Vagina (tissue), 2 donors: ENCODE measurements around the gene ENOX2.

Experiments used
- POLR2A ChIP-seq, 2 donors: fragments of 450-650 bp; IDR thresholded peaks; one replicate each; pipeline ENCODE4 v1.6.1; 2017; ENCODE audit warnings: antibody characterized with exemption in 2 of 2, mild to moderate bottlenecking in 2 of 2, moderate library complexity in 2 of 2
- POLR2AphosphoS5 ChIP-seq, 2 donors: sonication (generic); formaldehyde crosslinking; IDR thresholded peaks; one replicate each; pipeline ENCODE4 v1.9.0; 2017; ENCODE audit warnings: antibody characterized with exemption in 2 of 2, mild to moderate bottlenecking in 2 of 2, low read depth in 1 of 2; ENCODE audit not compliant: insufficient read depth in 1 of 2
- TF ChIP-seq, protein P1 (sequence below), 3 experiments: fragments of 450-650 bp in 2 of 3; fragments of 200-600 bp in 1 of 3; sonication (generic) in 1 of 3; IDR thresholded peaks; one replicate each; pipeline ENCODE4 v1.5.1; 2017 to 2019; ENCODE audit warnings: antibody characterized with exemption in 3 of 3, mild to moderate bottlenecking in 2 of 3, moderate library complexity in 2 of 3

- TF ChIP-seq, protein P1, sequence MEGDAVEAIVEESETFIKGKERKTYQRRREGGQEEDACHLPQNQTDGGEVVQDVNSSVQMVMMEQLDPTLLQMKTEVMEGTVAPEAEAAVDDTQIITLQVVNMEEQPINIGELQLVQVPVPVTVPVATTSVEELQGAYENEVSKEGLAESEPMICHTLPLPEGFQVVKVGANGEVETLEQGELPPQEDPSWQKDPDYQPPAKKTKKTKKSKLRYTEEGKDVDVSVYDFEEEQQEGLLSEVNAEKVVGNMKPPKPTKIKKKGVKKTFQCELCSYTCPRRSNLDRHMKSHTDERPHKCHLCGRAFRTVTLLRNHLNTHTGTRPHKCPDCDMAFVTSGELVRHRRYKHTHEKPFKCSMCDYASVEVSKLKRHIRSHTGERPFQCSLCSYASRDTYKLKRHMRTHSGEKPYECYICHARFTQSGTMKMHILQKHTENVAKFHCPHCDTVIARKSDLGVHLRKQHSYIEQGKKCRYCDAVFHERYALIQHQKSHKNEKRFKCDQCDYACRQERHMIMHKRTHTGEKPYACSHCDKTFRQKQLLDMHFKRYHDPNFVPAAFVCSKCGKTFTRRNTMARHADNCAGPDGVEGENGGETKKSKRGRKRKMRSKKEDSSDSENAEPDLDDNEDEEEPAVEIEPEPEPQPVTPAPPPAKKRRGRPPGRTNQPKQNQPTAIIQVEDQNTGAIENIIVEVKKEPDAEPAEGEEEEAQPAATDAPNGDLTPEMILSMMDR (IDR thresholded peaks at IDR 0.05): no peak
- no peak for TF ChIP-seq POLR2AphosphoS5 (IDR thresholded peaks at IDR 0.05; ENCODE audit: insufficient read depth in 1 of 2, low read depth in 1 of 2)
- TF ChIP-seq POLR2A (IDR thresholded peaks at IDR 0.05): no peak
Measured at GRCh38 chrX:130607431-130607830, 295.6 kb downstream of the ENOX2 start.
